HepG2 (cell line): ENCODE data around the gene SPATA25. TPM values are rescaled to one million over a fixed set of nuclear protein-coding genes. Genes with fewer than 3 reads are reported as not detected.

ENCODE experiments used
- polyA plus RNA-seq, 8 experiments: library from polyadenylated mRNA; depleted of rRNA in 3 of 8; stranded (reverse) in 7 of 8; unstranded in 1 of 8; fragments of >200 nt; fragmentation: Illumina TruSeq in 4 of 8; extraction: Trizol in 4 of 8; gene quantifications; 2 replicates each; pipeline versions ENCODE4 v1.2.1 to v1.2.3, GENCODE V29; 2011 to 2016; ENCODE audit warnings: low read depth in 4 of 8, missing spikeins in 1 of 8, mixed read lengths in 1 of 8; ENCODE audit not compliant: insufficient read depth in 1 of 8
- total RNA-seq, 5 experiments: library from RNA; depleted of rRNA; stranded (reverse); fragments of >200 nt; fragmentation: Illumina TruSeq; extraction: Trizol; gene quantifications; 2 replicates each; pipeline ENCODE4 v1.2.3, GENCODE V29; 2016; ENCODE audit warnings: low read depth in 1 of 5
- TF ChIP-seq, protein P1 (sequence below), 2 experiments: fragments of 450-650 bp in 1 of 2; sonication (generic) in 1 of 2; formaldehyde crosslinking in 1 of 2; IDR thresholded peaks; 2 replicates each; pipeline versions ENCODE4 v1.6.1 to v1.8.0; 2016 to 2022; ENCODE audit warnings: antibody characterized with exemption in 1 of 2, mild to moderate bottlenecking in 1 of 2, missing genetic modification reagents in 1 of 2

Gene SPATA25
- total and polyA plus RNA-seq, 2 of the 13 experiments (the other 11 are each of a cell fraction or from before 2014, with no cell fraction given): 4.8 to 7.6 TPM

DNA sequence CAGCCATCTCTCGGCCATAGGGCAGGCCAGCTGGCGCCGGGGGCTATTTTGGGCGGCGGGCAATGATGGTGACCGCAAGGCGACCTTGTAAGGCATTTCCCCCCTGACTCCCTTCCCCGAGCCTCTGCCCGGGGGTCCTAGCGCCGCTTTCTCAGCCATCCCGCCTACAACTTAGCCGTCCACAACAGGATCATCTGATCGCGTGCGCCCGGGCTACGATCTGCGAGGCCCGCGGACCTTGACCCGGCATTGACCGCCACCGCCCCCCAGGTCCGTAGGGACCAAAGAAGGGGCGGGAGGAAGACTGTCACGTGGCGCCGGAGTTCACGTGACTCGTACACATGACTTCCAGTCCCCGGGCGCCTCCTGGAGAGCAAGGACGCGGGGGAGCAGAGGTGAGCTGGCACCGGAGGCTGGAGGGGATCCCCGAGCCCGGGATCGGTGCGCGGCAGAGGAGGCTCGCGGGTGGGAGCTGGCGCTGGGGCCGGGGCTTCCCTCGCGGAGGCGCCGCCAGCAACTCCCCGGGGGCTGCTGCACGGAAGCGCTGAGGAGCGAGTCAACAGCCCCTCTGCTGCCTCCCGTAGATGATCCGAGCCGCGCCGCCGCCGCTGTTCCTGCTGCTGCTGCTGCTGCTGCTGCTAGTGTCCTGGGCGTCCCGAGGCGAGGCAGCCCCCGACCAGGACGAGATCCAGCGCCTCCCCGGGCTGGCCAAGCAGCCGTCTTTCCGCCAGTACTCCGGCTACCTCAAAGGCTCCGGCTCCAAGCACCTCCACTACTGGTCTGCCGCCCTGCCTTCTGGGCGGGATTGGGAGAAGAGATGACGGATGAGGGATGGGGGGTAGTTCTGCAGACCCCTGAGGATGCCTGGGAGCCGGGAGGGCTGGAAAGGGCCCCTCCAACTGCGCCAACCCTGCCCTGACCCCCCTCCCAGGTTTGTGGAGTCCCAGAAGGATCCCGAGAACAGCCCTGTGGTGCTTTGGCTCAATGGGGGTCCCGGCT is 3.9 kb upstream of the SPATA25 start, which contains the start of the genes CTSA and NEURL2 (continued):
- TF ChIP-seq, protein P1, sequence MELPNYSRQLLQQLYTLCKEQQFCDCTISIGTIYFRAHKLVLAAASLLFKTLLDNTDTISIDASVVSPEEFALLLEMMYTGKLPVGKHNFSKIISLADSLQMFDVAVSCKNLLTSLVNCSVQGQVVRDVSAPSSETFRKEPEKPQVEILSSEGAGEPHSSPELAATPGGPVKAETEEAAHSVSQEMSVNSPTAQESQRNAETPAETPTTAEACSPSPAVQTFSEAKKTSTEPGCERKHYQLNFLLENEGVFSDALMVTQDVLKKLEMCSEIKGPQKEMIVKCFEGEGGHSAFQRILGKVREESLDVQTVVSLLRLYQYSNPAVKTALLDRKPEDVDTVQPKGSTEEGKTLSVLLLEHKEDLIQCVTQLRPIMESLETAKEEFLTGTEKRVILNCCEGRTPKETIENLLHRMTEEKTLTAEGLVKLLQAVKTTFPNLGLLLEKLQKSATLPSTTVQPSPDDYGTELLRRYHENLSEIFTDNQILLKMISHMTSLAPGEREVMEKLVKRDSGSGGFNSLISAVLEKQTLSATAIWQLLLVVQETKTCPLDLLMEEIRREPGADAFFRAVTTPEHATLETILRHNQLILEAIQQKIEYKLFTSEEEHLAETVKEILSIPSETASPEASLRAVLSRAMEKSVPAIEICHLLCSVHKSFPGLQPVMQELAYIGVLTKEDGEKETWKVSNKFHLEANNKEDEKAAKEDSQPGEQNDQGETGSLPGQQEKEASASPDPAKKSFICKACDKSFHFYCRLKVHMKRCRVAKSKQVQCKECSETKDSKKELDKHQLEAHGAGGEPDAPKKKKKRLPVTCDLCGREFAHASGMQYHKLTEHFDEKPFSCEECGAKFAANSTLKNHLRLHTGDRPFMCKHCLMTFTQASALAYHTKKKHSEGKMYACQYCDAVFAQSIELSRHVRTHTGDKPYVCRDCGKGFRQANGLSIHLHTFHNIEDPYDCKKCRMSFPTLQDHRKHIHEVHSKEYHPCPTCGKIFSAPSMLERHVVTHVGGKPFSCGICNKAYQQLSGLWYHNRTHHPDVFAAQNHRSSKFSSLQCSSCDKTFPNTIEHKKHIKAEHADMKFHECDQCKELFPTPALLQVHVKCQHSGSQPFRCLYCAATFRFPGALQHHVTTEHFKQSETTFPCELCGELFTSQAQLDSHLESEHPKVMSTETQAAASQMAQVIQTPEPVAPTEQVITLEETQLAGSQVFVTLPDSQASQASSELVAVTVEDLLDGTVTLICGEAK (IDR thresholded peaks at IDR 0.05): no peak
- TF ChIP-seq, protein P1 (CRISPR knock-in tag; IDR thresholded peaks at IDR 0.05): peak; percentile 94; the same call in 1 of the 2 replicates
